Upper lobe of left lung (tissue), 4 donors: ENCODE measurements around the gene LIPF.

ENCODE experiments used
- CTCF ChIP-seq, 6 experiments: fragments of 450-650 bp in 4 of 6; fragments of 200-600 bp in 2 of 6; sonication (generic) in 2 of 6; IDR thresholded peaks; one replicate each; pipeline ENCODE4 v1.5.1; 2016 to 2019; ENCODE audit warnings: antibody characterized with exemption in 6 of 6
- POLR2A ChIP-seq, 4 donors: fragments of 450-650 bp; IDR thresholded peaks; one replicate each; pipeline ENCODE4 v1.5.1; 2016 to 2017; ENCODE audit warnings: antibody characterized with exemption in 4 of 4, mild to moderate bottlenecking in 2 of 4

- TF ChIP-seq CTCF (IDR thresholded peaks at IDR 0.05) = no peak
- no peak for TF ChIP-seq POLR2A (IDR thresholded peaks at IDR 0.05)
These were observed 51.3 kb downstream of the LIPF start for GRCh38 chr10:88715517-88715916.
